Suprapubic skin (tissue), 4 donors: Measurements from ENCODE around the gene TRIM2. TPM values are rescaled to one million over a fixed set of nuclear protein-coding genes. Genes with fewer than 3 reads are reported as not detected.
A peak's percentile ranks its signal among the peaks of the same experiment; 100 is the strongest.

Experiments used
- DNase-seq, 2 donors: peaks; one replicate each; pipeline ENCODE4 v3.0.0-alpha.2; 2019; ENCODE audit warnings: low spot score in 2 of 2
- H3K27ac ChIP-seq: fragments of 200-600 bp; sonication (generic); one replicate; pipeline ENCODE4 v1.5.1; 2019
- H3K27me3 ChIP-seq: fragments of 200-600 bp; sonication (generic); one replicate; pipeline ENCODE4 v1.5.1; 2019
- H3K36me3 ChIP-seq: fragments of 200-600 bp; sonication (generic); one replicate; pipeline ENCODE4 v1.5.1; 2019
- H3K4me1 ChIP-seq: fragments of 200-600 bp; sonication (generic); one replicate; pipeline ENCODE4 v1.5.1; 2019
- H3K4me3 ChIP-seq: fragments of 200-600 bp; sonication (generic); one replicate; pipeline ENCODE4 v1.5.1; 2019; ENCODE audit warnings: mild to moderate bottlenecking
- H3K9me3 ChIP-seq: fragments of 200-600 bp; sonication (generic); one replicate; pipeline ENCODE4 v1.5.1; 2019
- EP300 ChIP-seq: sonication (generic); formaldehyde crosslinking; IDR thresholded peaks from one replicate; pipeline ENCODE4 v1.6.1; 2017; ENCODE audit warnings: antibody characterized with exemption
- POLR2A ChIP-seq, 2 donors: fragments of 450-650 bp; IDR thresholded peaks; one replicate each; pipeline ENCODE4 v1.6.1; 2017; ENCODE audit warnings: antibody characterized with exemption in 2 of 2, mild to moderate bottlenecking in 2 of 2, moderate library complexity in 2 of 2
- POLR2AphosphoS5 ChIP-seq, 3 donors: sonication (generic); formaldehyde crosslinking; IDR thresholded peaks; one replicate each; pipeline ENCODE4 v1.6.1; 2017; ENCODE audit warnings: antibody characterized with exemption in 3 of 3
- WGBS: methylation state at CpG from one replicate; pipeline ENCODE4 v1.1.5; 2018; 5-methylcytosine and 5-hydroxymethylcytosine counted together
- total RNA-seq, 4 donors: library from RNA; depleted of rRNA; stranded (reverse); fragments of >200 nt; gene quantifications; one replicate each; pipeline ENCODE4 v1.1.0, GENCODE V29; 2016
- TF ChIP-seq, protein P1 (sequence below), 2 donors: fragments of 200-600 bp in 1 of 2; fragments of 450-650 bp in 1 of 2; sonication (generic) in 1 of 2; IDR thresholded peaks; one replicate each; pipeline ENCODE4 v1.5.1; 2016 to 2019; ENCODE audit warnings: antibody characterized with exemption in 2 of 2, mild to moderate bottlenecking in 1 of 2, moderate library complexity in 1 of 2

TRIM2 gene
- total RNA-seq, 4 donors from 2014 or later = 17.3 to 45.1 (median 37.5) TPM

DNA sequence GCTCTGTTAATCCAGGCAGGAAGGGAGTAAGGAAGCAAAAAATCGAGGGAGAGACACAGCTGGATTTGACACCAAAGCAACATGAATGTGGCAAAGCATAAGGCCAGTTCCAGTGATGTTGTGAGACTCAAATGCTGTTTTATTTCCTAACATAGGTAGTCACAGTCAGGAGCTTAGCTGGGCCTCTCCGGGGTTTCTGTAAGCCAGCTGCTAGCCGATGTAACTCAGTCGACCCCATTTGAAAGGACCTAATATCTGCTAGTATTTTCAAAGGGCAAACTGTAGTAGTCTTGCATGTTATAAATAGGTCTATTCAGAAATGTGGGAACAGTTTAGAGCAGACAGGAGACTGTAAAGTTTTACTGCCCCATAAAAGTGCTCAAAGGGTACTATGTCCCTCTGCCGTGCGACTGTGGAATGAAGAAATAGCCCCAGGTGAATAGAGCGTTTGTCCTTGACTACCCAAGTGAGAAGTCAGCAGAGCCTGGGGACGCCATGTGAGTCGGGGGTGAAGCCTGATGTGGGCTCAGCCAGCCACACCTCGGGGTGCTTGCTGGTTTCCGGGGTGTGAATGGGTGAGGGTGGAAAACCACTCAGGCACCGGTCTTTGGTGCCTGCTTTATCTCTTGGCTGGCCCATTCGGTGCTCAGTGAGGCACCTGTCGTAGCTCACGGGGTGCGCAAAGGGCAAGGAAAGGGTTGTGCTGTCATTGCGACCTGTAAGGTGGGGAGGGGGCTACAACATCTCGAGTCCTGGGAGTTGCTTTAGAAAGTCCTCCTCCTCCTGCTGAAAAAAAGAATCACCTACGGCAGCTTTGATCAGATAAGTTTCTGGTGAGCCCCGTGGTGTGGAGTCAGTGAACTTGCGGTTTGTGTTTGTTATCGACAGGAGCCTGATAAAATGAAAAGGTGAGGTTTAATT, 745 bp downstream of the TRIM2 start:
- Histone ChIP-seq H3K9me3 (no peaks in the 10 kb centered on the region), H3K27ac (peak overlapping the region; percentile 32), H3K4me3 (peak overlapping the region; percentile 20), H3K27me3 (no peaks in the 10 kb centered on the region), H3K4me1 (peaks cover 3% of the 10 kb centered on the region), H3K36me3 (no peaks in the 10 kb centered on the region)
- TF ChIP-seq POLR2A (IDR thresholded peaks at IDR 0.05) = no peak
- no peak for TF ChIP-seq POLR2AphosphoS5 (IDR thresholded peaks at IDR 0.05)
- TF ChIP-seq, protein P1, sequence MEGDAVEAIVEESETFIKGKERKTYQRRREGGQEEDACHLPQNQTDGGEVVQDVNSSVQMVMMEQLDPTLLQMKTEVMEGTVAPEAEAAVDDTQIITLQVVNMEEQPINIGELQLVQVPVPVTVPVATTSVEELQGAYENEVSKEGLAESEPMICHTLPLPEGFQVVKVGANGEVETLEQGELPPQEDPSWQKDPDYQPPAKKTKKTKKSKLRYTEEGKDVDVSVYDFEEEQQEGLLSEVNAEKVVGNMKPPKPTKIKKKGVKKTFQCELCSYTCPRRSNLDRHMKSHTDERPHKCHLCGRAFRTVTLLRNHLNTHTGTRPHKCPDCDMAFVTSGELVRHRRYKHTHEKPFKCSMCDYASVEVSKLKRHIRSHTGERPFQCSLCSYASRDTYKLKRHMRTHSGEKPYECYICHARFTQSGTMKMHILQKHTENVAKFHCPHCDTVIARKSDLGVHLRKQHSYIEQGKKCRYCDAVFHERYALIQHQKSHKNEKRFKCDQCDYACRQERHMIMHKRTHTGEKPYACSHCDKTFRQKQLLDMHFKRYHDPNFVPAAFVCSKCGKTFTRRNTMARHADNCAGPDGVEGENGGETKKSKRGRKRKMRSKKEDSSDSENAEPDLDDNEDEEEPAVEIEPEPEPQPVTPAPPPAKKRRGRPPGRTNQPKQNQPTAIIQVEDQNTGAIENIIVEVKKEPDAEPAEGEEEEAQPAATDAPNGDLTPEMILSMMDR (IDR thresholded peaks at IDR 0.05) = no peak
- TF ChIP-seq EP300 = no peak
- WGBS = 62% methylated on average over 22 of the region's 22 CpGs
- no peak for DNase-seq

DNA sequence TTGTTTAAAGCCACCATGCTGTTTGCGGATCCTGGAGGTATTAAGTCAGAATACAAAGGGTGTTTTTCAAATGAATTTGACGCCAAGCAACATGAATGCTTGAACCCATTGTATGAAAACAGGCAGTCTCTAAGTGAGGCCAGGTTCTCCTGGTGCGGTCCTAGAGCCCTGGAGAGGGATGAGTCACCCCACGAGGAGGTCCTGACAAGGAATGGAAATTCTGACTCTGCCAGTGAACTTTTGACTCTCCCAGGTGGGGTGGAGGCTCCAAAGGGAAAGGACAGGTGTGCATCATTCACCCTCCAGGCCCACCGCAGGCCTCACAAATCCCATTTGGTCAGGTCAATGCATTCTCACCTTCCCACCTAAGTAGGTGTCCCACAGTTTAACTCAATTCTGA, 1.5 kb downstream of the TRIM2 start:
- H3K27ac ChIP-seq = no peak overlapping the region
- peaks cover 3% of the 10 kb centered on the region for H3K4me1 ChIP-seq
- H3K27me3 ChIP-seq = no peaks in the 10 kb centered on the region
- no peaks in the 10 kb centered on the region for H3K36me3 ChIP-seq
- H3K4me3 ChIP-seq = peak overlapping the region; percentile 20
- 60% methylated on average over 5 of the region's 5 CpGs for WGBS
- TF ChIP-seq POLR2A (IDR thresholded peaks at IDR 0.05) (no peak), POLR2AphosphoS5 (IDR thresholded peaks at IDR 0.05) (no peak), EP300 (no peak)
- TF ChIP-seq, protein P1 (IDR thresholded peaks at IDR 0.05) = no peak
- no peak for DNase-seq
- no peaks in the 10 kb centered on the region for H3K9me3 ChIP-seq

DNA sequence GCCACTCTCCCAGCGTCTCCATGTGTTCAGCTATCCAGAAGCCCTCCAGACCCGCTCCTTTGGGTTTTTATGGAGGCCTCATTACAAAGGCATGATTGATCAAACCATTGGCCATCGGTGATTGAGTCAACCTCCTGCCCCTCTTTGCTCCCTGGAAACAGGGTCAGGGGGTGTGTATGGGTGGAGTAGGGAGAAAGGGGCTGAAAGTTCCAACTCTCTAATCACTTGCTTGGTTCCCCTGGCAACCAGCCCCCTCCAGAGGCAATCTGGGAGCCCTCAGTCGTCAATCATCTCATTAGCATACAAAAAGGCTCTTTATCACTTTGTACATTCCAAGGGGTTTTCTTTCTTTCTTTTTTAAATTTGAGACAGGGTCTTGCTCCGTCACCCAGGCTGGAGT, 2.3 kb downstream of the TRIM2 start:
- no peak for TF ChIP-seq POLR2AphosphoS5 (IDR thresholded peaks at IDR 0.05)
- DNase-seq = no peak
- Histone ChIP-seq H3K27ac (no peak overlapping the region), H3K4me3 (no peak overlapping the region), H3K27me3 (no peaks in the 10 kb centered on the region), H3K4me1 (peaks cover 3% of the 10 kb centered on the region), H3K36me3 (no peaks in the 10 kb centered on the region), H3K9me3 (no peaks in the 10 kb centered on the region)
- WGBS = 69% methylated on average over 5 of the region's 5 CpGs

DNA sequence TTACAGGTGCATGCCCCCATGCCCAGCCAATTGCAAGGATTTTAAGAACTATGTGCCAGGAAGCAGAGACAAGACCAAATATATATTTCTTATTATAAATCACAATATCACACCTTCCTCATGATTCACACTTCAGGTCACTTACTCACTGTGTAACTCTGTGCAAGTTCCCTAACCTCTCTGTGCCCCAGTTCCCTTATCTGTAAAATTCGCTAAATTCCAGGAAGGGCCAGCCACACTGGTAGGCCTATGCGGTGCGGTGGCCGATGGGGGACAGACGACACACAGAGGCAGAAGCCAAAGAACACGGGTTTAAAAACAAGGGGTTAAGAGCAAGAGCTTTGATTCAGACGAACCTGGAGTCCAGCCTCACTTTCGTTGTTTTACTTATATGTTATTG, 2.8 kb downstream of the TRIM2 start:
- WGBS = 74% methylated on average over 8 of the region's 8 CpGs

DNA sequence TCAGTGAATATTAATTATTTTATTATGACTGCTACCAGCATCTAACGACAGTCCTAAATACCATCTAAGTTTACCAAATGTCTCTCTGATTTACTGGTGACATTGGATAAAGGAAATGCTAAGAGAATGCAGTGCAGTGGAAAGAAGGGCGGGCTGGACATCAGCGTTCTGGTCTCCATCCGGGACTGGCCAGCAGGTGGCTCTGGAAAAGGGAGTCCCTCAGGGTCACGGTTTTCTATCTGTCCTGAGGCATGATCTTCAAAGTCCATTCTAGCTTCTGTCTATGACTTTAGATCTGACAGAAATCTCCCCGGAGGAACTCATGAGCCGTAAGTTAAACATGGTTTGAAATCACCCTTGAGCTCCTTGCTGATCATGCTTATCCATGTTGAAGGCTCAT, 3.3 kb downstream of the TRIM2 start:
- no peak for DNase-seq
- H3K4me3 ChIP-seq = no peak overlapping the region
- no peaks in the 10 kb centered on the region for H3K27me3 ChIP-seq
- peaks cover 9% of the 10 kb centered on the region for H3K4me1 ChIP-seq
- TF ChIP-seq POLR2A (IDR thresholded peaks at IDR 0.05) (no peak), POLR2AphosphoS5 (IDR thresholded peaks at IDR 0.05) (no peak), EP300 (no peak)
- TF ChIP-seq, protein P1 (IDR thresholded peaks at IDR 0.05) = no peak
- 52% methylated on average over 7 of the region's 7 CpGs for WGBS
- H3K36me3 ChIP-seq = no peaks in the 10 kb centered on the region
- no peak overlapping the region for H3K27ac ChIP-seq
- no peaks in the 10 kb centered on the region for H3K9me3 ChIP-seq

More for the DNA sequence above, 2.8 kb downstream of the TRIM2 start:
- Histone ChIP-seq H3K36me3 (no peaks in the 10 kb centered on the region), H3K4me1 (peaks cover 3% of the 10 kb centered on the region), H3K4me3 (no peak overlapping the region), H3K9me3 (no peaks in the 10 kb centered on the region), H3K27ac (no peak overlapping the region), H3K27me3 (no peaks in the 10 kb centered on the region)
- DNase-seq = no peak
- TF ChIP-seq, protein P1 (IDR thresholded peaks at IDR 0.05) = no peak
- TF ChIP-seq POLR2A (IDR thresholded peaks at IDR 0.05) = no peak
- no peak for TF ChIP-seq POLR2AphosphoS5 (IDR thresholded peaks at IDR 0.05)
- no peak for TF ChIP-seq EP300
